NCI-H2029 treated with DMSO at 0.1 percent for 48 hours (cell line): ENCODE results near the gene RNF144B.
A peak's percentile ranks its signal among the peaks of the same experiment; 100 is the strongest.
"Not testable (repeated sequence)": the region's sequence is repeated elsewhere in the genome, so short reads cannot be mapped to it uniquely, and the experiment has no call there.

Experiments used
- DNase-seq: peaks from one replicate; lab custom pipeline; 2025; lab: John Stamatoyannopoulos, UW

The RNF144B gene

DNA sequence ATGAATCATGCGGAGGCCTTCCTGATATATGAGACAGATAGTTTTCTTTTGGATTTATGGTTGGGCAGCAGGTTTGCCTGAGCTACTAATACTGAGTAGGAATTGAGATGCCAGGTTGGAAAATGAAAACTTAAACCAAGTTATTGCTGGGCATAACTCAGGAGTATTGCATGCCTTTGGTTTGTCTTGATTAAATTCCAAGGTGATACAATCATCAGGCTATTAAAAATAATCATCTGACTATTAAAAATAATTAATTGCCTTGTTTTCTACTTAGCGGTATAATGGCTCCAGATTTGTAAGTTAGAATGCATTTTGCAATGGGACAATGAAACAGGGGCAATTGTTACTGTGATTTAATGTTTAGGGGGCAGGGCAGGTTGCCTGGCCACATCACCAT, 15.5 kb upstream of the RNF144B start:
- DNase-seq = no peak

DNA sequence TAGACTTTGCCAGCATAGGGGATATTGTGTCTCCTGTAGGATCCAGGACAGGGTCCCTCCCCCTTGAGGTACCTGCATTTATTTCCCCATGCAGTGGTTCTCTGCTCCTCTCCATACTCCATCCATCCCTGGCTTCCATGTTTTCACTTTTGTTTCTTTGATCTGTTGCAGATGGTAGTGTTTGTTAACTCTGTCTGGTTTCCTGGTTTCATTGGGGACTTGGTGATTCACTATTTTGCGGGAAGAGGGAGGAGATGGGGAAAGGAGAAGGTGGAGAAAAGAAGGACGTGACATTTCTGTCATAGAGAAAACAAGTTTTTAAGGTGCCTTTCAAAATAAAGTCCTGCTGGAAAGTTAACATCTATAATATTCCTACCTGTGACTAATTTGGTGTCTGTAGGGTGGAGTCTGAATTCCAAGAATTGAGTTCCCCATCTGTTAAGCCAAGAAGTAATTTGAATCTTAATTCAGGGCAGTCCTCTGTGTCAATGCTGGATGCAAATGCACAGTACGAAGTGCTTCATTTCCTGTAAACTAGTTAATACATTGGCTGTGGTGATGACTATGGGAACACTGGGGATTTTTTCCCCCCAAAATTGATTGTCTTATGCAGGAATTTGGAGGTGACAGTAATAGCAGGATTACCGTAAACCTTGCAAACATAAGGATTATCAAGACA, 6.9 kb upstream of the RNF144B start:
- no peak for DNase-seq

DNA sequence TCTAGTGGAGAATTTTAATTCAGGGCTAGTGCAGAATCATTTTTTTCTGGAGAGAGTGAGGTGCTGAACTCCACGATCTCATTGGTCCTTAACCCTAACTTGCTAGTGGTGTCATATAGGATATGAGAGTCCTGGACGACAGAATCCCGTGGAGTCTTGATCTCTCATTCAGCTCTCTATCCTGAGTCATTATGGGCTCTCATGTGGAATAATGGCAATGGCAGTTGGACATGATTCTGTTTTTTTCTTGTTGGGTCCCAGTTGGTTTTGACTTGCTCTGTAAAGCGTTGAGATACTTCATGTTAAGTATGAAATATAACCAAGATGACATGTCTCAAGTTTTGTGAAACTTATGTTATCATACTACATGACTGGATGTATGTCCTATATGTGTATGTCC, 6.3 kb upstream of the RNF144B start:
- DNase-seq = no peak

DNA sequence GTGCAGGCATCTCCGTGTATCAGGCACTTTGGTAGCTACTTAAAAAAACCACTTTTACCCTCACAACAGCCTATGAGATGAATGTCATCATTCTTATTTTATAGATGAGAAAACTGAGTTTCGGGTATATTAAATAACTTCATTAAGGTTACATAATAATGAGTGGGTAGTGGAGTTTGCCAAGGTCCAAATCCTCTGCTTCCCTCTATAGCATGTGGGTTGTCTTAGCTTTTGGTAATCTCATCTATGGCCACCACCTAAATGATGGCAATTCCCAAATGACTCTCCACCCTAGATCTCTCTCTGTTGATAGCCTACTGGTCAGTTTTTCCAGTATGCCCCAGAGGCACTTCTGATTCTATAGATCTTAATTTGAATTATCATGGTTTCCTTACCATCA, 3.7 kb upstream of the RNF144B start:
- no peak for DNase-seq

DNA sequence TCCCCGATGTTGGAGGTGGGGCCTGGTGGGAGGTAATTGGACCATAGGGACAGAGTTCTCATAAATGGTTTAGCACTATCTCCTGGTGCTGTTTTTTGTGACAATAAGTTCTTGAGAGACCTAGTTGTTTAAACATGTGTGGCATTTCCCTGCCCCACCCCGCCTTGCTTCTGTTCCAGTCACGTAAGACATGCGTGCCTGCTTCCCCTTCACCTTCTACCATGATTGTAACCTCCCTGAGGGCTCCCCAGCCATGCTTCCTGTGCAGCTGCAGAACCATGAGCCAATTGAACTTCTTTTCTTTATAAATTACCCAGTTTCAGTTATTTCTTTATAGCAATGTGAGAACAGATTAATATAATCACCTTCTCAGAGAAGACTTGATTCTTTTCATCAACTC, 2.5 kb upstream of the RNF144B start:
- DNase-seq = no peak

DNA sequence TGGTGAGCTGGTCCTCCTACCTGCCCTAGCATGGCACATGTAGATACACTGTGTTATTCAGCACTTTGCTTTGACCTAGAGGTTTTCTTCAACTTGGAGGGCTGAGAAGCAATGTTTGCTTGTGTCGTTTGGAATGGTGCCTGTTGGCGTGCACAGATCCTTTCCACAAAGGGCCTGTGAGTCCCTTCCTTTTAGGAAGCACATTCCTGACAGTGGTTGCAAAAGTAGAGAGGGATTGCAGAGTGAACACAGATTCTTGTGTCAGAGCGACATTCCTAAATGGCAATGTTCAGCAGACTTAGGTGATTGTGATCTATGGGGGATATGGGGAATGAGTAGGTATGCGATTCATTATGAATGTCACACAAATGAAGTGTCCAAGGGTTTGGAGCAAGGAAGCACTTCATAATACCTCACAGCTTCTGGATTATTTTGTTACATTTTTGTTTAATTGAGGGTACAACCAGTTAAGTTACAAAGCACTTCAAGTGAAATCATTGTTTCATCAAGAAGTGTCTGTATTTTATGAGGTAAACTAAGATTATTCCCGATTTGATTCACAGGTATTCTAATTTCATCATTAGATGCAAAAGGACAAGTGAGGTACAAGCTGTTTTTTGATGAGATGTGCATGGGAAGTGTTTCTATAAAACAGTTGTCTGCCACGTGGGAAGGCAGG, 713 bp upstream of the RNF144B start:
- peak; percentile 36 for DNase-seq

DNA sequence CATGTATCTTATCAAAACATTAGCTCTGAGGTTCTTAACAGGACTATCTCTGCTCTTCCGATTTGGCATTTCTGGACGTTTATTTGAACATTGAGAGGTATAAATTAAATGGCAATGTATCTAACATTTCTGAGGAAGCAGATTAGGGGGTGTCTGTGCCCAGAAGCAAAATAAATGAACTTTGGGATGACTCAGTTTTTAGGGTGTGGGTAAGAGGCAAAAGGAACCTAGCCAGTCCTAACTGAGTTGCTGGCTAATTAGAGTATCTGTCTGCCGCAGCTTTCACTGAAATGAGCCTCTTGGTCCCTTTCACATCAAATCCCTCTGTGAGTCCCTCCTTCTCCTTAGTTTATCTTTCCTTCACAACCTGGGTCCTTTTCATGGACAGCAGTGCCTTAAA, 1.1 kb downstream of the RNF144B start:
- DNase-seq = no peak

DNA sequence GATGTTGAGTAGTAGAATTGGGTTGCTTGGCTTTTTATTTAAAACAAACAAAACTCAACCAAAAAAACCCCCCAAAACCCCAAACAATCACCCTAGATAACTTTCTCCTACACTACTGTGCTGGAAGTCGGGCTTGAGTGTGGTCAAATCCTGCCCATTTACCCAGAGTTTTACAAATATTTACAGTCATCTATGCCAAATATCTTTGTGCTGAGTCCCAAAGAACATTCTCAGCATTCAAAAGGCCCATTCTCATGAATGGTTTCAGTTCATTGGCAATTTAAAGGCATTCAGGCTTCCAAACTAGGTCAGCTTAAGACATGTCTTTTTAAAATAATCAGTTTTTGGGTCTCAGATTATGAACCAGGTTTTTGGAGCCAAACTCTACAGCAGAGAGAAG, 1.8 kb downstream of the RNF144B start:
- no peak for DNase-seq

DNA sequence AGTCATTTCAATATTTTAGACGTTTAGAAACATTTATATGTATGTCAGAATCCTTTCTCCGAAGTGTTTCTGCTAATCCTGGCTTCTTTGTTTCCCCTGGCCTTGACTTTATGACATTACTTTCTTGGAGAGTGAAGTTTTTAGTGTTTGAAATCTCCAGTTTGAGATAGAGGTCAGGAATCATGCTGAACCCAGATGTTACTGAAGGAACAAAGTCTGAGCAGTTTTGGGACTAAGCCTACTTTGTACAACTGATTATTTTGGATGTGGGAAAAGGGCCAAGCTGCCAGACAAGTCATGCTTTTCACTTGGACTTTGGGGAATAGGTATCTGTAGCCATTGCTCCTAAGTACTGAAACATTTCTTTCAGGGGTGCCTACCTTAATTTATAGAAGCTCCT, 2.3 kb downstream of the RNF144B start:
- no peak for DNase-seq

DNA sequence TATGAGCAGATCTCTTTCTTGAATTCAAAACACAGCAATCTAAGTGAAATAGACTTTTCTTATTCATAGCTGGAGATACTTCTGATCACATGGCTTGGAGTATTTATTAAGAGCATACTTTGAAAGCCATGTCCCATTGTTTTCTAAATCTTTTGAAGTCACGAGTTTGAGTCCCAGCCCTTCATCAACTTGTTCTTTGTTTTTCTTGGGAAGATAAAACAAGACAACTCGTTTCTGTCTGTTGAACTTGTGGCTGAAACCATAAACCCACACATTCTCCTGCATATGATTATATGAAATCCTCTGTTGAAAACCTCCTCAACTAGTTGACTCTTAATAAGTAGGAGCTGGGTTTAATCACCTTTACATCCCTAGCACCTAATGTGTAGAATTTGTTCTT, 3.3 kb downstream of the RNF144B start:
- no peak for DNase-seq

DNA sequence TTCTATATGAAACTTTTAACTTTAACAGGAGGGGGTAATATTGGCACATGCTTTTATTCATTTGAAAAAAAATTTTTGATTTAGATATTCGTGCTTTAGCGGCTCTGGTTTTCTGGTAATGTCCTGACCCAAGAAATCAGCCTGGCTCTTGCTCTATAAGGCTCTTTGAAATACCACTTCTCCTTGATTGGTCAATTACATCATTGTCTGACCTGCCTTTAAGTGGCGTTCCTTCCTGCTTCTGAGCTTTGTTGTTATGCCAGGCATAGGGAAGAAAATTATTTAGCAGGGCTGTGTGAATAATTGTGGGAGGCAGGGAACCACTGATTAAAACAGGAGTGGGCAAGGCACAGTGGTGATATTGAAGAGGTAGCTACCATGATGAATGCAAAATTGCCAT, 3.9 kb downstream of the RNF144B start:
- DNase-seq = no peak

DNA sequence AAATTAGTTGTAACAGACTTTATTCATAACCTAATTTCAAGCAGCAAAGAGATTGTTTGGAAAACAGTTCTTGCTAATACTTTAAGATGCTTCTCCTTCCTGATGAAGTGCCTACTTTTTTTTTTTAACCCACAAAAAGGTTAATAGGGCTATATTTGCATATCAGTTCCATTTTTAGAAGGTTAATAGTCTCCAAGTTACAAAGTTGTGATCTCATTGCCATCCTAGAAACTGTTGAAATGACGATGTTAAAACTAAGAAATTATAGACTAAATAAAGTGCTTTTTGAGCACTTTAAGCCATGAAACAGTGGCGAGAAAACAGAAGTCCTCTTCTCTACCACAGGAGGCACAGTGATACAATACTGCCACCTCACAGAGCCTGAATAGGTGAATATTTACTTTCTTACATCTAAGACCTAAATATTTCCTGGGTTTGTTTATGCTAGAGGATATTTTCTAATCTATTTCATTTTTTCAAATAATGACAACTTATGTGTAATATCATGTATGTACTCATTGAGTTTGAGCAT, 5.3 kb downstream of the RNF144B start:
- no peak for DNase-seq

DNA sequence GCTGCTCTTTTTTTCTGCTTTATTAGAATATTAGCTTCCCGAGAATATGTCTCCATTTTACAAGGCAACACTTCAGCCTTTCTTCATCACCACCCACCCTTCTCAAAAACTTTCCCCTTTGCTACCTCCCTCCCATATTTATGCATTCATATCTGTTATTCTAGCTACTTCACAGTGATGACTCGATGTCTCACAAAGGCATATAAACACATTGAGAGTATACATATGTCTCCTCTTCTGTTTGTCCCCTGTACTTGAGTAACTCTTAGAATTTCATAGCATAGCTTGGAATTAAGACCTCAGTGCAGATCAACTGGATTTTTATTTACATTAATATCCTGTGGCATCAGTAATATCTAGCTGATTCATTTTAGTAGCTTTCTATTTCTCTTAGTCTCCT, 6.5 kb downstream of the RNF144B start:
- DNase-seq = no peak

DNA sequence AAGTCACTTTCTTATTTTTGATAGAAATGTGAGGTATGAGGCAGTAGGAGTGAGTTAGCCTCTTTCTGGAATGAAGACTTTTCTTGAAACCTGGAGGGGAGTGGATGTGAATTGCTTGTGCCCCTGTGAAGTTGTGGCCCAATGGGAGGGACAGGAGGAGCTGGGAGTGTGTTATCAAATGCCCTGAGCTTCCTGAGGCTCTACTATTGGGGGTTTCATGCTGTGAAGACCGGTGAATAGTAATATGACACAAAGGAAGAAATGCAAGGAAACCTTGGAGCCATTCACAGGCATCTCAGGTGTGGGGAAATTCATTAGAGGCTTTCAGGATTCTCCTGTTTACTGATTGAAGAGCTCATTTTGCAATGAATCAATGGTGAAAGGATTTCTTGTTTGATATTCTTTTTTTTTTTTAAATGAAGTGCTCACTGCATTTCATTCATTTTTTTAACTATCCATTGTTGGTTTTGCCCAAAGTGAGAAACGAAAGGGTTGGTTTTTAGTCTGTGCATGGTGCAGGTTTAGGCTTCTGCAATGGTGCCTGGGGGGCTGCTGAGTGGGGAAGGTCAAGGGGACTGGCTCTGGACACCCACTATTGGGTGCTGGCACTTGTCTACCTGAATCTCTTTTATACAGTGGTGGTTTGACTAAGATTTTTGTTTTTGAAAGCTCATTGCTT, 8.2 kb downstream of the RNF144B start:
- no peak for DNase-seq

DNA sequence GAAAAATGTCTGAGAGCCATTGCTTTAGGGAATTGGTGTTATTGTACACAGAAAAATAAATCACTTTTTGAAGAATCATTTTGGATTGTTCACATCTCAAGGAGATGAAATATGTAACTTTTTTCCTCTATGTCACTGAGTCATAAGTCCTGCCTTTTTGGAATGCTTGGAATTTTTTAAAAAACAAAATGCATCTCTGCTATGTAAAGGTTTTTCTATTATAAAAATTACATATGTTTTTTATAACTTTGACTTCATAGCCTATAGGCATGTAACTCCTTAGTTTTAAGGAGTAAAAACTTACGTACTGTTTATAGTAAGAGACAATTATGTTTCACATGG, 8.7 kb downstream of the RNF144B start:
- DNase-seq = no peak

DNA sequence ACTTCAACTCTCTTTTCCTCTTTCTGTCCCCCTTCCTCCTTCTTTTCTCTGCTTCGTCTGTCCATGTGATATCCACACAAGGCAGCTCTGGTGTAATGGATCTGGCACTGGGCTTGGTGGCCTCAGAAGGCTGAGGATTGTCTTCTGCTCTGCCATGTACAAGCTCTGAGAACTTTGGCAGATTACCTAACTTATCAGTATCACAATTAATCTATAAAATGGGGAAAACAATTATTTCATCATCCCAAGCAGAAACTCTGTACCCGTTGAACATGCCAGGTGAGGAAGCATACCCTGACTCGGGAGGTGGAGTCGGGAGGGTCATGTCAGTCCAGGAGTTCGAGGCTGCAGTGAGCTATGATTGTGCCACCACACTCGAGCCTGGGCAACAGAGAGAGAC, 10.6 kb downstream of the RNF144B start:
- no peak for DNase-seq

DNA sequence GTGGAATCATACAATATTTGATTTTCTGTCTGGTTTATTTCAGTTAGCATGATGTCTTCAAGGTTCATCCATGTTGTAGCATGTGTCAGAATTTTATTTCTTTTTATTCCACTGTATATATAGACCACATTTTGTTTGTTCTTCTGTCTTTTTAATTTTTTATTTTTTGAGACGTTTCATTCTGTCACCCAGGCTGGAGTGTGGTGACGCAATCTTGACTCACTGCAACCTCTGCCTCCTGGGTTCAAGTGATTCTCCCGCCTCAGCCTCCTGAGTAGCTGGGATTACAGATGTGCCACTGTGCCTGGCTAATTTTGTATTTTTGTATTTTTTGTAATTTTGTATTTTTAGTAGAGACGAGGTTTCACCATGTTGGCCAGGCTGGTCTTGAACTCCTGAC, 11.1 kb downstream of the RNF144B start:
- not testable (repeated sequence) for DNase-seq

DNA sequence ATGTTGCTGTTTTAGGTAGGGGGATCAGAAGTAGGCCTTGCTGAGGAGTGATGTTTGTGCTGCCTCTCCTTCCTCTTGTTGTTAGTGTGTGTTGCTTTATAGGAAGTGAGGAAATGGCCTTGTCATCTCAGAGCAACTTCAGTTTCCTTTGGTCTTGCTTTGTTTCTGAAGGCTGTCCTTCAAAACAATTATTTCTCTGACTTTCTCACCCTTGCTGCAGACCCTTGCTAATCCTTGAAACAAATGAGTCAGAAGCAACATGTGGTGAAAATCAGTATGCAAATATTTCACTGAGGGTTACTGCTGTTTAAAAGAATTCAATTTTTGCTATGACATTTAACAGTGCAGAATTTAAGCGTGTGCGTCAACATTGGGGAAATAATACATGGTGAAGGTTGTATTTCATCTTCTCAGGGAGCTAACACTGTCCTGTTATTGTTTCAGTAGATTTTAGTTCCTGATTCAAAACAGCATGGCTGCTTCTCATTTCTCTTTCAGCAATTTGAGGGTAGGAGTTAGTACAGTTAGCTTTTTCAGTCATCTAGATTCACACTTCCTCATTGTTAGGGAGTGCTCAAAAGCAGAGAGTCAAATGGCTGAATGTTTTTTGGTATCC, 13.8 kb downstream of the RNF144B start:
- no peak for DNase-seq

DNA sequence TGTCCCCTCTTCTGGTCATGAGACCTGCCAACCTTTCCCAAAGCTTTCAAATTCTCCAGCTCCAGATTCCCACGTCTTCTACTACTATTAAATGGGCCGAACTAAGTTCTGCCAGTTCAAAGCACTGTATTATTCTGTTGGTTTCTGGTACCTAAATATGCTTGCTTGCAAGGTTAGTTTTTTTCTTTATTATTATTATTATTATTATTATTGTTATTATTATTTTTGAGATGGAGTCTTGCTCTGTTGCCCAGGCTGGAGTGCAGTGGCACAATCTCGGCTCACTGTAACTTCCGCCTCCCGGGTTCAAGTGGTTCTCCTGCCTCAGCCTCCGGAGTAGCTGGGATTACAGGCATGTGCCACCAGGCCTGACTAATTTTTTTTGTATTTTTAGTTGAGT, 17.8 kb downstream of the RNF144B start:
- DNase-seq = not testable (repeated sequence)

DNA sequence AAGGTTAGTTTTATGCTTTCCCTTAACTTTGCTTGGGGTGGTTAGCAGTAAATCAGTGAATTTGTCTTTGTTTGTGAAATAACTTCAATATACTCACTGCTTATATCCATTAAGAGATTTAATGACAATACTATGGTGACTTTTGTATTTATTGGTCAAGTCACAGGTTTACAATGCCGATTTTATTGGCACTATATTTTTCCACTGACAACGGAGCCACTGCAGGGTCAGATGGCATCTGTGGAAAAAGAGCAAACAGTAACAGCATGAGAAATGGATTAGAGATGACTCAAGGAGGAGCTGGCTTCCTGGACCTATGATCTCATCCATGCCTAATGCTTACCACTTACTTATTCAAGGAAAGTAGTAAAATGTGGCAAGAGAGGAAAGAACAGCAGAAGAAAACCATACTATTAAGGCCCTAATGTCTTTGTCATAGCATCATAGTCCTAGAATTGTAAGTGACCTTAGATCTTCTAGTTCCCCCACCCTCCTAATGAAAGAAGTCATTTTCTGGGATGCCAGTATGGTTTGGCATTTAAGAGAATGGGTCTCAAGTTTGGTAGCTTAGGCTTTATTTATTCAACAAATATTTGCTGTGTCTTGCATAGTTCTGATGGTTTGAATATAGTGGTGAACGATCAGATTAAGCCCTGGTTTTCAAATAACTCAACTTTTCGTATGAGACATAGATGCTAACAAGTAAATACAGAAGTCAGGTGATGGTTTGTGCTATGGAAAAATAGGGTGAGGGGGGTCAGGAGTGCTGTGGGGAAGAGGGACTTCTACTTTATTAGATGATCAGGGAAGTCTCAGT, 18.5 kb downstream of the RNF144B start:
- no peak for DNase-seq

DNA sequence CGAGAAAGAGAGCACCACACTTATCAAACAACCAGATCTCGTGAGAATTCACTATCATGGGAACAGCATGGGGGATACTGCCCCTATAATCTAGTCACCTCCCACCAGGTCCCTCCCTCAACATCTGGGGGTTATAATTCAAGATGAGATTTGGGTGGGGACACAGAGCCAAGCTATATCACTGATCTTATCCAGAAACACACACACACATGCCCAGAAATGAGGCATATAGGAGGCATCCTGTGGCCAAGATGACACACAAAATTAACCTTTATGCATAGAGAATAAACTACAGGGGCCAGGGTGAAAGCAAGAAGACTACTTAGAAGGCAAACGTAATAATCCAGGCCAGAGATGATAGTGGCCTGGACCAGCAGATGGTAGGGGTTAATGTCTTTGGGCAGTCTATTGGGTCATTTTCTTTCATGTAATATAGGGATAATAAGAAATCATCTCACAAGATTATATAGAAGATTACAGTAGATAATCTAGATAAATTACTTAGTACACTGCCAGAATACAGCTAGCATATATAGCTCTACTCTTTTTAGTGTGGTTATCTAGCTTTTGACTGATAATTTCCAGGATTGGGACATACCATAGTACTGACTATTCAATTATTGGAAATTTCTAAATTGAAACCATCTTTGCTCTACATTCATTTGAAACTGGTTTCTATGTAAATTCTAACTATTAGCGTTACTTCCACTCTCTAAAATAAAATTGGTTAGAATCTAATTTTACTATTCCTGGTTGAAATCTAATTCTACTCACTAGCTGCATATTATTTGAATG, 20.0 kb downstream of the RNF144B start:
- DNase-seq = no peak
